Karpas-422 (cell line): Measurements from ENCODE around the gene SYNE3. TPM values are rescaled to one million over a fixed set of nuclear protein-coding genes. Genes with fewer than 3 reads are reported as not detected.
A peak's percentile ranks its signal among the peaks of the same experiment; 100 is the strongest.

Experiments used
- DNase-seq: peaks from one replicate; pipeline ENCODE4 v3.0.0-alpha.2; 2015
- H2AFZ ChIP-seq: fragments of 200-600 bp; sonication (generic); 2 replicates; pipeline ENCODE4 v1.6.1; 2014; ENCODE audit warnings: antibody characterized with exemption, low read length, mixed read lengths
- H3K27ac ChIP-seq: fragments of 200-600 bp; sonication (generic); 2 replicates; pipeline ENCODE4 v1.5.1; 2014; ENCODE audit warnings: mild to moderate bottlenecking, low read length, moderate library complexity
- H3K27me3 ChIP-seq: fragments of 200-600 bp; sonication (generic); 2 replicates; pipeline ENCODE4 v1.6.1; 2014; ENCODE audit warnings: low read length, mixed read lengths
- H3K36me3 ChIP-seq: fragments of 200-600 bp; sonication (generic); 2 replicates; pipeline ENCODE4 v1.6.1; 2014; ENCODE audit warnings: low read length, mixed read lengths; ENCODE audit not compliant: insufficient read depth
- H3K4me1 ChIP-seq: fragments of 200-600 bp; sonication (generic); 2 replicates; pipeline ENCODE4 v1.6.1; 2014; ENCODE audit warnings: mild to moderate bottlenecking, low read length, mixed read lengths
- H3K4me2 ChIP-seq: fragments of 200-600 bp; sonication (generic); 2 replicates; pipeline ENCODE4 v1.6.1; 2014; ENCODE audit warnings: low read length, low read depth, mild to moderate bottlenecking; ENCODE audit not compliant: poor library complexity, severe bottlenecking
- H3K4me3 ChIP-seq: fragments of 200-600 bp; sonication (generic); 2 replicates; pipeline ENCODE4 v1.5.1; 2014; ENCODE audit warnings: mild to moderate bottlenecking, antibody characterized with exemption, low read length, mixed read lengths
- H3K79me2 ChIP-seq: fragments of 200-600 bp; sonication (generic); 2 replicates; pipeline ENCODE4 v1.6.1; 2014; ENCODE audit warnings: mild to moderate bottlenecking, low read length, mixed read lengths
- H3K9ac ChIP-seq: fragments of 200-600 bp; sonication (generic); 2 replicates; pipeline ENCODE4 v1.6.0; 2014; ENCODE audit warnings: low read length
- H3K9me2 ChIP-seq: fragments of 200-600 bp; sonication (generic), shearing (Covaris generic); replicated peaks from 2 replicates; pipeline ENCODE4 v1.6.0; 2014; ENCODE audit warnings: mild to moderate bottlenecking, low read length, moderate library complexity; ENCODE audit not compliant: insufficient read depth
- H3K9me3 ChIP-seq: fragments of 300-700, 200-600 bp; sonication (generic); 2 replicates; pipeline ENCODE4 v1.6.1; 2014; ENCODE audit warnings: low read length, mixed read lengths
- H4K20me1 ChIP-seq: fragments of 200-600 bp; sonication (generic); 2 replicates; pipeline ENCODE4 v1.6.1; 2014; ENCODE audit warnings: mild to moderate bottlenecking, antibody characterized with exemption, low read length, low read depth; ENCODE audit not compliant: insufficient read depth
- total RNA-seq: library from RNA; depleted of rRNA; stranded (reverse); fragments of >200 nt; shearing (Covaris generic); gene quantifications from 2 replicates; pipeline ENCODE4 v1.2.3, GENCODE V29; 2014; ENCODE audit warnings: low replicate concordance

The SYNE3 gene
- total RNA-seq, 1 experiment from 2014 or later, result 1.8 TPM

GRCh38 chr14:95488376-95489213 is 27.9 kb downstream of the SYNE3 start:
- no peak overlapping the region for H3K9ac ChIP-seq

GRCh38 chr14:95487669-95488084 is 28.8 kb downstream of the SYNE3 start:
- Histone ChIP-seq H3K79me2 (no peaks in the 10 kb centered on the region), H3K27me3 (no peaks in the 10 kb centered on the region; the same call in 1 of the 2 replicates), H3K27ac (no peak overlapping the region), H3K4me3 (peak overlapping the region; percentile 22; the same call in 1 of the 2 replicates), H3K4me2 (peak overlapping the region; percentile 61), H3K4me1 (peaks cover 34% of the 10 kb centered on the region), H3K9me3 (no peaks in the 10 kb centered on the region), H3K36me3 (no peaks in the 10 kb centered on the region), H2AFZ (peak overlapping the region; percentile 8; the same call in 1 of the 2 replicates), H4K20me1 (no peaks in the 10 kb centered on the region), H3K9me2 (no peaks in the 10 kb centered on the region), H3K9ac (no peak overlapping the region)
- DNase-seq, result no peak

More at GRCh38 chr14:95488376-95489213, 27.9 kb downstream of the SYNE3 start:
- no peak overlapping the region for H3K27ac ChIP-seq
- H2AFZ ChIP-seq, result no peak overlapping the region
- no peak overlapping the region for H3K4me3 ChIP-seq
- H3K9me2 ChIP-seq, result no peaks in the 10 kb centered on the region
- no peaks in the 10 kb centered on the region for H3K36me3 ChIP-seq
- no peaks in the 10 kb centered on the region for H4K20me1 ChIP-seq
- no peak for DNase-seq
- no peak overlapping the region for H3K4me2 ChIP-seq
- no peaks in the 10 kb centered on the region; the same call in 1 of the 2 replicates for H3K27me3 ChIP-seq
- H3K9me3 ChIP-seq, result no peaks in the 10 kb centered on the region
- no peaks in the 10 kb centered on the region for H3K79me2 ChIP-seq
- H3K4me1 ChIP-seq, result peaks cover 34% of the 10 kb centered on the region

GRCh38 chr14:95486875-95487668 is 29.4 kb downstream of the SYNE3 start:
- Histone ChIP-seq H3K79me2 (no peaks in the 10 kb centered on the region), H3K36me3 (no peaks in the 10 kb centered on the region), H3K4me3 (peak overlapping the region; percentile 22; the same call in 1 of the 2 replicates), H3K9ac (no peak overlapping the region), H2AFZ (peak overlapping the region; percentile 8; the same call in 1 of the 2 replicates), H3K27me3 (no peaks in the 10 kb centered on the region; the same call in 1 of the 2 replicates), H3K4me2 (peak overlapping the region; percentile 61), H3K4me1 (peaks cover 34% of the 10 kb centered on the region), H3K9me3 (no peaks in the 10 kb centered on the region), H3K27ac (0 out of 2 replicates have a peak overlapping the region, but pooled peaks have one; percentile 22), H4K20me1 (no peaks in the 10 kb centered on the region), H3K9me2 (no peaks in the 10 kb centered on the region)
- DNase-seq, result peak; percentile 85

- Histone ChIP-seq H3K9me3 (no peaks in the 10 kb centered on the region), H3K4me2 (no peak overlapping the region), H3K4me1 (peaks cover 34% of the 10 kb centered on the region), H3K36me3 (no peaks in the 10 kb centered on the region), H3K4me3 (no peak overlapping the region), H4K20me1 (no peaks in the 10 kb centered on the region), H3K27me3 (no peaks in the 10 kb centered on the region; the same call in 1 of the 2 replicates), H2AFZ (no peak overlapping the region), H3K9ac (no peak overlapping the region), H3K9me2 (no peaks in the 10 kb centered on the region), H3K27ac (no peak overlapping the region), H3K79me2 (no peaks in the 10 kb centered on the region)
- DNase-seq, result no peak
These were observed 31.1 kb downstream of the SYNE3 start for GRCh38 chr14:95485222-95485819.

GRCh38 chr14:95484296-95484695 is 32.2 kb downstream of the SYNE3 start:
- H4K20me1 ChIP-seq, result no peaks in the 10 kb centered on the region
- H2AFZ ChIP-seq, result no peak overlapping the region
- no peak overlapping the region for H3K9ac ChIP-seq
- H3K4me3 ChIP-seq, result no peak overlapping the region
- H3K27me3 ChIP-seq, result no peaks in the 10 kb centered on the region; the same call in 1 of the 2 replicates
- peaks cover 34% of the 10 kb centered on the region for H3K4me1 ChIP-seq
- H3K9me3 ChIP-seq, result no peaks in the 10 kb centered on the region
- no peaks in the 10 kb centered on the region for H3K36me3 ChIP-seq
- H3K4me2 ChIP-seq, result no peak overlapping the region
- H3K9me2 ChIP-seq, result no peaks in the 10 kb centered on the region
- no peaks in the 10 kb centered on the region for H3K79me2 ChIP-seq
- no peak for DNase-seq
- H3K27ac ChIP-seq, result no peak overlapping the region

- Histone ChIP-seq H3K4me2 (no peak overlapping the region), H2AFZ (no peak overlapping the region), H3K4me3 (no peak overlapping the region), H3K36me3 (no peaks in the 10 kb centered on the region), H3K79me2 (no peaks in the 10 kb centered on the region), H3K9me2 (no peaks in the 10 kb centered on the region), H3K9me3 (no peaks in the 10 kb centered on the region), H3K27ac (no peak overlapping the region), H3K4me1 (peaks cover 28% of the 10 kb centered on the region), H3K9ac (no peak overlapping the region), H3K27me3 (no peaks in the 10 kb centered on the region; the same call in 1 of the 2 replicates), H4K20me1 (no peaks in the 10 kb centered on the region)
- no peak for DNase-seq
These were observed 32.9 kb downstream of the SYNE3 start for GRCh38 chr14:95483309-95484165.

GRCh38 chr14:95482627-95483308 is 33.7 kb downstream of the SYNE3 start:
- no peak overlapping the region for H2AFZ ChIP-seq
- no peak overlapping the region for H3K4me3 ChIP-seq
- no peaks in the 10 kb centered on the region for H3K36me3 ChIP-seq
- no peak overlapping the region for H3K9ac ChIP-seq
- peaks cover 25% of the 10 kb centered on the region for H3K4me1 ChIP-seq
- H3K4me2 ChIP-seq, result no peak overlapping the region
- no peaks in the 10 kb centered on the region for H4K20me1 ChIP-seq
- no peak overlapping the region for H3K27ac ChIP-seq
- H3K27me3 ChIP-seq, result no peaks in the 10 kb centered on the region
- no peaks in the 10 kb centered on the region for H3K79me2 ChIP-seq
- H3K9me3 ChIP-seq, result no peaks in the 10 kb centered on the region
- no peaks in the 10 kb centered on the region for H3K9me2 ChIP-seq
- no peak for DNase-seq
